Ectodermal cell (in vitro differentiated cells): ENCODE results near the gene STS. TPM values are rescaled to one million over a fixed set of nuclear protein-coding genes. Genes with fewer than 3 reads are reported as not detected.
A peak's percentile ranks its signal among the peaks of the same experiment; 100 is the strongest.

ENCODE experiments used
- H3K27ac ChIP-seq: 2 replicates; pipeline ENCODE4 v1.7.0; 2013; ENCODE audit warnings: mild to moderate bottlenecking, low read depth, low read length; ENCODE audit not compliant: insufficient read depth, poor library complexity, severe bottlenecking
- H3K27me3 ChIP-seq: 2 replicates; pipeline ENCODE4 v1.7.0; 2013; ENCODE audit warnings: mild to moderate bottlenecking, low read length; ENCODE audit not compliant: insufficient read depth, control insufficient read depth, poor library complexity, severe bottlenecking
- H3K36me3 ChIP-seq: one replicate; pipeline ENCODE4 v1.7.0; 2013; ENCODE audit warnings: low read length; ENCODE audit not compliant: control insufficient read depth, insufficient read depth
- H3K4me1 ChIP-seq: one replicate; pipeline ENCODE4 v1.7.0; 2013; ENCODE audit warnings: low read length; ENCODE audit not compliant: control insufficient read depth, insufficient read depth
- H3K4me3 ChIP-seq: 2 replicates; pipeline ENCODE4 v1.7.0; 2013; ENCODE audit warnings: low read depth, low read length, control low read depth; ENCODE audit not compliant: insufficient read depth
- H3K9me3 ChIP-seq: 2 replicates; pipeline ENCODE4 v1.7.0; 2013; ENCODE audit warnings: mild to moderate bottlenecking, low read length, moderate library complexity; ENCODE audit not compliant: control insufficient read depth
- WGBS, 2 experiments: methylation state at CpG; one replicate each; pipeline ENCODE4 v1.1.7; 2013; ENCODE audit warnings: missing lambda C conversion rate in 2 of 2; 5-methylcytosine and 5-hydroxymethylcytosine counted together
- polyA plus RNA-seq, 4 experiments: library from polyadenylated mRNA; stranded (reverse); fragments of 50-300 nt; gene quantifications; one replicate each; pipeline ENCODE4 v1.2.3, GENCODE V29; 2013

STS gene, protein sequence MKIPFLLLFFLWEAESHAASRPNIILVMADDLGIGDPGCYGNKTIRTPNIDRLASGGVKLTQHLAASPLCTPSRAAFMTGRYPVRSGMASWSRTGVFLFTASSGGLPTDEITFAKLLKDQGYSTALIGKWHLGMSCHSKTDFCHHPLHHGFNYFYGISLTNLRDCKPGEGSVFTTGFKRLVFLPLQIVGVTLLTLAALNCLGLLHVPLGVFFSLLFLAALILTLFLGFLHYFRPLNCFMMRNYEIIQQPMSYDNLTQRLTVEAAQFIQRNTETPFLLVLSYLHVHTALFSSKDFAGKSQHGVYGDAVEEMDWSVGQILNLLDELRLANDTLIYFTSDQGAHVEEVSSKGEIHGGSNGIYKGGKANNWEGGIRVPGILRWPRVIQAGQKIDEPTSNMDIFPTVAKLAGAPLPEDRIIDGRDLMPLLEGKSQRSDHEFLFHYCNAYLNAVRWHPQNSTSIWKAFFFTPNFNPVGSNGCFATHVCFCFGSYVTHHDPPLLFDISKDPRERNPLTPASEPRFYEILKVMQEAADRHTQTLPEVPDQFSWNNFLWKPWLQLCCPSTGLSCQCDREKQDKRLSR
- polyA plus RNA-seq (2013, experiment 1 of 4), result 2.4 TPM
- polyA plus RNA-seq (2013, experiment 2 of 4), result 2.3 TPM
- polyA plus RNA-seq (2013, experiment 3 of 4), result 1.2 TPM
- polyA plus RNA-seq (2013, experiment 4 of 4), result 1.6 TPM

DNA sequence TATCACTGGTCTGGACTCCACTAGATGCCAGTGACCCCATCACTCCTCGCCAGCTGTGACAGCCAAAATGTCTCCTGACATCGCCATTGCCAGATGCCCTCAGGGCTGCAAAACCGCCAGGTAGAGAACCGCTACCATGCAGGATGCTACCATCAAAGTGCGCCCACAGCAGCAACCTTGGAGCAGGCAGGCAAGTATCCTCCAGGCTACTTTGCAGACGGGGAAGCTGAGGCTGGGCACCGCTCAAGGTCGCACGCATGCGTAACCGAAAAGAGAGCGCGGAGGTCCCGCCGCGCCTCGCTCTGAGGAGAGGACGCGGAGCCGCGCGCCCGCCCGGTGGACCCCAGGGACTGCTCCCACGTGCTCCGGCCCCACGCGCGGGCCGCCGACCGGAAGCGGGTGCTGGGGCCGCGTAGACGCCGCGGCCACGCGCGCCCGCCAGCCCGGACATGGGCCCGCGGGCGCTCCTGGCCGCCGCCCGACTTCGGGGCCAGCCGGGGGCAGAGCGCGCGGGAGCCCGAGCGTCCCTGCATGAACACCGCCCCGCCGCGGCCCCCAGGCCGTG, at the start of gene STS:
STS (plus strand) TSS at position 300 of the 565 bp plus-strand sequence. CDS start 105,488 bp downstream, outside the sequence.
- no peaks in the 10 kb centered on the region for H3K4me1 ChIP-seq
- H3K4me3 ChIP-seq, result peak within 1 kb of the TSS; percentile 71
- no peaks in the 10 kb centered on the region for H3K27me3 ChIP-seq
- no peaks in the 10 kb centered on the region for H3K36me3 ChIP-seq
- H3K9me3 ChIP-seq, result no peaks in the 10 kb centered on the region
- H3K27ac ChIP-seq, result peak within 1 kb of the TSS; percentile 76
- 0% methylated on average over 61 of the region's 61 CpGs for WGBS, 2 experiments

DNA sequence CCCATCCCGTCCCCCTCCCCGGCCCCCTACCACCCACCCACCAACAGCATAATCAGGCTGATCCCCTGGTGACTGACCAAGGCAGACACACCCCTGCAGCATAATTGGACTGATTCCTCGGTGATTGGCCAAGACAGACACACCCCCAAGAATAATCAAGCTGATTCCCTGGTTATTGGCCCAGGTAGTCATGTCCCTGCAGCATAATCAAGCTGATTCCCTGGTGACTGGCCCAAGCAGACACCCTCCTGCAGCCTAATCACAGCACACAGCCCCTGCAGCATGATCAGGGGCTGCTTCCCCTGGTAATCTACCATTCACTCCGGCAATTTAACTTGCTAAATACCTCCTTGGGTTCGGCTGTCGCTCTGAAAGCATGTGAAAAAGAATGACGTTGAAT, 47.5 kb upstream of the STS start:
- Histone ChIP-seq H3K27ac (no peak overlapping the region), H3K4me3 (no peak overlapping the region), H3K9me3 (no peaks in the 10 kb centered on the region), H3K27me3 (no peaks in the 10 kb centered on the region), H3K36me3 (no peaks in the 10 kb centered on the region), H3K4me1 (no peaks in the 10 kb centered on the region)
- WGBS, 2 experiments, result 44 to 59% methylated on average over 5 to 7 of the region's 7 CpGs

GRCh38 chrX:7102119-7102518, 45.4 kb upstream of the STS start:
- H3K27me3 ChIP-seq, result no peaks in the 10 kb centered on the region
- H3K4me1 ChIP-seq, result no peaks in the 10 kb centered on the region
- H3K4me3 ChIP-seq, result no peak overlapping the region
- H3K36me3 ChIP-seq, result no peaks in the 10 kb centered on the region
- WGBS, 2 experiments, result 100% methylated on average over 1 to 2 of the region's 3 CpGs
- no peaks in the 10 kb centered on the region for H3K9me3 ChIP-seq
- H3K27ac ChIP-seq, result no peak overlapping the region

DNA sequence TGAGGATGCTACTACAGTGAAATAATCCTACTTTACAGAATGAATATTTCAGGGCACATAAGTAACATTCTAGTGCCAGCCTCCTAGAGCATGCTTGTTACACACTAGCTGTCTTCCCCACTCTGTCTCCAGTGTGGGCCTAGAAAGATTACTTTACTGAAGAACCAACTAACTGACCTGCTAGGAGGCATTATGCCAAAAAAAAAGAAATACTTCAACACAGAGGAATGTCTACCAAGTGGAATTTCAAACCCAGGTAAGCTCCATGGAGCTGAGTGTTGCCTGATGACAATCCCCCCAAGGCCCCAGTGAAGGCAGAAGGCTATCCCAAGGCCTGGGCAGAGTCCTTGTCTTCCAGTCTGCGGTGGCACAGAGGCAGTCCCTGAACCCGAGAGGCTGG, 40.9 kb upstream of the STS start:
- Histone ChIP-seq H3K27me3 (no peaks in the 10 kb centered on the region), H3K27ac (no peak overlapping the region), H3K9me3 (no peaks in the 10 kb centered on the region), H3K36me3 (no peaks in the 10 kb centered on the region), H3K4me1 (peaks cover 31% of the 10 kb centered on the region), H3K4me3 (no peak overlapping the region)
- WGBS, 2 experiments, result 94 to 95% methylated on average over 2 of the region's 2 CpGs

DNA sequence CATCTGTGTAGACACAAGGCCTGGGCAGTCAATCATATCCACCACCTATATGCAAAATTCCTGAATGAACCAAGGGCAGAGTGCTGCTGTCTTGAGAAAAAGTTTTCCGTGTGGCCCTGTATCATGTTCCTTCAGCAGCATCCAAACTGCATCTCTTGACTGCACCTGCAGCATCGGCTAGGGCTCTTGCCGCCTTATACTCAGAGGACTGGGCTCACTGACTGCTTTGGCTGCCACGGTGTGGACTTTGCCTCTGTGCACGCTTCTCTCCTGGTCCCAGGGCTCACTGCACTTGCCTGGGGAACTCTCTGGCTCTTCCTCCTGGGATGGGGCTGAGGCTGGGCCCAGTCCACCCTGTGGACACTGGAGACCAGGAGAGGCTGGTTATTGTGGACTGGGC, 39.5 kb upstream of the STS start:
- H3K4me3 ChIP-seq, result no peak overlapping the region
- H3K36me3 ChIP-seq, result no peaks in the 10 kb centered on the region
- peaks cover 31% of the 10 kb centered on the region for H3K4me1 ChIP-seq
- no peaks in the 10 kb centered on the region for H3K27me3 ChIP-seq
- H3K27ac ChIP-seq, result no peak overlapping the region
- 90 to 99% methylated on average over 5 of the region's 5 CpGs for WGBS, 2 experiments
- H3K9me3 ChIP-seq, result no peaks in the 10 kb centered on the region

DNA sequence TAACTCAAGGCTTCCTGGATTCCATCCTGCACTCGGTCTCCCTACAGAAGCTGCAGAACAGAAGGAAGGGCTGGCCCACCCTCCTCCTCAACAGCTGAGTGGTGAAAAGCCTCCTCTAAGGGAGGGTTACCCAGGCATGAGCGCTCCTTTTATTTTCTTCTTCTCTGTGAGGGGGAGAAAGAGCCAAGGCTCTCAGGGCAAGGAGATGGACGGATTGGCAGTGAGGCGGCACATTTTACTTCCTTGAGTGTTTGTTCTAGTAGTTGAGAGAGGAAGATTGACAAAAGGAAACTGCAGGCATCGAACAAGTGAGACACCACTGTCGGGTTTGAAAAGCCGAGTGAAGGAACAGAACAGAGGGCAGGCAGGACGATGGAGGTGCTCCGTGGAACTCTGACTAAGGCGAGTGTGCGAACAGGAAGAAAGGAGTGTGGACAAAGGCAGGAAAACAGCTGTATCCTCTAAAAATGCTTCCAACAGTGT, 38.4 kb upstream of the STS start:
- 29 to 38% methylated on average over 11 of the region's 11 CpGs for WGBS, 2 experiments
- peak overlapping the region; percentile 60 for H3K27ac ChIP-seq
- H3K36me3 ChIP-seq, result no peaks in the 10 kb centered on the region
- H3K27me3 ChIP-seq, result no peaks in the 10 kb centered on the region
- H3K4me1 ChIP-seq, result peaks cover 31% of the 10 kb centered on the region
- no peak overlapping the region for H3K4me3 ChIP-seq
- no peaks in the 10 kb centered on the region for H3K9me3 ChIP-seq

GRCh38 chrX:7109838-7110793, 37.4 kb upstream of the STS start:
- Histone ChIP-seq H3K36me3 (no peaks in the 10 kb centered on the region), H3K4me1 (peaks cover 31% of the 10 kb centered on the region), H3K27me3 (no peaks in the 10 kb centered on the region), H3K4me3 (no peak overlapping the region), H3K9me3 (no peaks in the 10 kb centered on the region), H3K27ac (no peak overlapping the region)
- WGBS, 2 experiments, result 71% methylated on average over 11 to 12 of the region's 12 CpGs

GRCh38 chrX:7110821-7111276, 36.7 kb upstream of the STS start:
- Histone ChIP-seq H3K4me3 (no peak overlapping the region), H3K27me3 (no peaks in the 10 kb centered on the region), H3K4me1 (peaks cover 31% of the 10 kb centered on the region), H3K27ac (peak overlapping the region; percentile 26), H3K9me3 (no peaks in the 10 kb centered on the region), H3K36me3 (no peaks in the 10 kb centered on the region)
- 39 to 49% methylated on average over 3 to 4 of the region's 5 CpGs for WGBS, 2 experiments

DNA sequence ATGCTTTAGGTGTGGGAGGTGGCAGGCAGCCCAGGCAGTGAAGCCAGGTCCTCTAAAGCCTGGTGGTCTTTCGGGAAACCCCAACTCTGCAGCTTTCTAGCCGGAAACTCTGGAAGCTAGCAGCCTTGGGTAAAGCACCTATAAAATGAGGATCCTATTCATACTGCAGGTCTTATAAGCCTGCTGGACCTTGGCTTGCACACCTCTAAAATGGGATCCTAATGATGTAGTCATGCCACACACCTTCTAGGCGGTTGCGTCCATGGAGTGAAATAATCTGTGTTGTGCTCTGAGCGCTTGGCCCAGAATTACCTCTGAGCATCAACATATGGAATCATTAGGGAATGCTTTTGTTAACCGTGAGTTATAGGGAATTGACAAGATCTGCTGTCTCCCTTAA, 36.0 kb upstream of the STS start:
- H3K27me3 ChIP-seq, result no peaks in the 10 kb centered on the region
- H3K9me3 ChIP-seq, result no peaks in the 10 kb centered on the region
- no peaks in the 10 kb centered on the region for H3K36me3 ChIP-seq
- WGBS, 2 experiments, result 96 to 98% methylated on average over 4 to 6 of the region's 6 CpGs
- peaks cover 31% of the 10 kb centered on the region for H3K4me1 ChIP-seq
- no peak overlapping the region for H3K4me3 ChIP-seq
- no peak overlapping the region for H3K27ac ChIP-seq
